HG03457 (cell line): ENCODE data around the gene TAF5.
"Not testable (repeated sequence)": the region's sequence is repeated elsewhere in the genome, so short reads cannot be mapped to it uniquely, and the experiment has no call there.

Experiments
- ATAC-seq: cut with Tn5 transposase; IDR thresholded peaks from one replicate; pipeline ENCODE4 v1.9.1; 2021; ENCODE audit warnings: moderate number of reproducible peaks; ENCODE audit not compliant: unreplicated experiment

The TAF5 gene

GRCh38 chr10:103367782-103368518 is at the start of gene TAF5:
TSS of gene TAF5 (plus strand) at chr10:103367976. CDS start at chr10:103367990, 14 bp downstream.
- ATAC-seq: peak; percentile 39

GRCh38 chr10:103327906-103328305 is 39.9 kb upstream of the TAF5 start:
- no peak for ATAC-seq

- ATAC-seq: no peak
Measured at GRCh38 chr10:103333934-103334520, 33.7 kb upstream of the TAF5 start.

- ATAC-seq: no peak
Measured at GRCh38 chr10:103334567-103334966, 33.2 kb upstream of the TAF5 start.

GRCh38 chr10:103336370-103336769 is 31.4 kb upstream of the TAF5 start:
- ATAC-seq: no peak

GRCh38 chr10:103350175-103350516 is 17.6 kb upstream of the TAF5 start:
- no peak for ATAC-seq

- no peak for ATAC-seq
Measured at GRCh38 chr10:103350517-103351260, 17.1 kb upstream of the TAF5 start, which contains the start of gene PCGF6. TSS of gene PCGF6 (minus strand) at chr10:103351140. CDS start at chr10:103351066, 74 bp downstream.

- ATAC-seq: no peak
Measured at GRCh38 chr10:103353281-103353680, 14.5 kb upstream of the TAF5 start.

GRCh38 chr10:103354567-103354966 is 13.2 kb upstream of the TAF5 start:
- not testable (repeated sequence) for ATAC-seq

GRCh38 chr10:103355906-103356599 is 11.7 kb upstream of the TAF5 start:
- ATAC-seq: no peak

GRCh38 chr10:103359493-103359892 is 8.3 kb upstream of the TAF5 start:
- ATAC-seq: not testable (repeated sequence)

GRCh38 chr10:103360791-103361190 is 7.0 kb upstream of the TAF5 start:
- not testable (repeated sequence) for ATAC-seq

- ATAC-seq: no peak
Measured at GRCh38 chr10:103367379-103367781, 396 bp upstream of the TAF5 start.

GRCh38 chr10:103373544-103373943 is 5.8 kb downstream of the TAF5 start:
- no peak for ATAC-seq

- no peak for ATAC-seq
Measured at GRCh38 chr10:103374263-103374662, 6.5 kb downstream of the TAF5 start.

GRCh38 chr10:103382769-103383168 is 15.0 kb downstream of the TAF5 start:
- ATAC-seq: no peak

- ATAC-seq: no peak
Measured at GRCh38 chr10:103394180-103394579, 26.4 kb downstream of the TAF5 start.

- no peak for ATAC-seq
Measured at GRCh38 chr10:103395754-103396066, 27.9 kb downstream of the TAF5 start.

GRCh38 chr10:103396067-103396788 is 28.5 kb downstream of the TAF5 start, which contains the start of the genes ATP5MK and PDCD11:
TSS of gene ATP5MK (minus strand) at chr10:103396475. CDS start at chr10:103392457, 4,018 bp downstream.
TSS of gene PDCD11 (plus strand) at chr10:103396626. CDS start at chr10:103398427, 1,801 bp downstream.
- peak; percentile 88 for ATAC-seq

- no peak for ATAC-seq
Measured at GRCh38 chr10:103396789-103397087, 29.0 kb downstream of the TAF5 start.
